ENCODE data around the gene INTS7. TPM values are rescaled to one million over a fixed set of nuclear protein-coding genes. Genes with fewer than 3 reads are reported as not detected.

INTS7 gene
- total RNA-seq, 1 experiment from 2014 or later: 21.7 TPM

DNA sequence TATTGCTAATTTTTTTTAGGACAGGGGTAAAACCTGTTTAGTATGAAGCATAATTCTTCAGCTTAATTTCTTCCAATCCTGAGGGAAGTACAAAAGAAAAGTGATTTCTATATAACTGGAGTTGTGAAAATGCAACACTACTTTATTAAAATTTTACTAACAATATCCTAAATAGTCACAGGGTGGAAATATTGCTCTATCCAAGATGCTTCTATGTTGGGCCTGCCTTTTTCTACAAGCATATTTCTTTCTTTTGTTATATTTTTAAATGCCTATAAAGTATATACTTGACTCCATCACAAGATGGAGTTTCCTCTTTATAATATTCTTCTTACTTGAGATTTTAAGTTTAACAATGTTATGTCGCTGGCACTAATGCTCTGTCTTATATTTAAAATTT is 38.1 kb upstream of the INTS7 start:
- no peaks in the 10 kb centered on the region; the same call in 1 of the 2 replicates for H4K20me1 ChIP-seq (ENCODE audit: insufficient read depth)
- no peak overlapping the region for H3K9ac ChIP-seq (ENCODE audit: low read length)
- ATAC-seq (no peak), DNase-seq (ENCODE audit: low read depth, low spot score) (no peak)
- no peak overlapping the region for H3K4me3 ChIP-seq (replicated peaks in 1 of 2; ENCODE audit: low read depth in 1 of 2, low read length in 2 of 2)
- ChIA-PET POLR2A (no interaction called here), CTCF (interaction anchor here (4.4 kb wide), 1 partner anchor 384 kb away, joined by 122 read pairs; no protein-coding TSS in a partner anchor), RAD21 (ENCODE audit: low non-redundant PET in 1 of 2, low total read pairs in 2 of 2, uncharacterized antibody in 2 of 2, unreplicated experiment in 2 of 2) (no interaction called here)
- no peaks in the 10 kb centered on the region for H3K9me2 ChIP-seq (ENCODE audit: insufficient read depth)
- no peak overlapping the region for H3K4me2 ChIP-seq (ENCODE audit: low read length)
- TF ChIP-seq TCF7L2 (IDR thresholded peaks at IDR 0.05; ENCODE audit: borderline replicate concordance, extremely low read depth, insufficient read depth, insufficient read length) (no peak), YY1 (IDR thresholded peaks at IDR 0.05; ENCODE audit: extremely low read depth, insufficient replicate concordance, low read depth, low read length) (no peak), JUND (IDR thresholded peaks at IDR 0.05) (no peak), RAD21 (IDR thresholded peaks at IDR 0.05; ENCODE audit: low read depth) (peak; percentile 17; the same call in 1 of the 2 replicates), FOSL1 (IDR thresholded peaks at IDR 0.05; ENCODE audit: low read depth) (no peak)
- TF ChIP-seq, protein P1, sequence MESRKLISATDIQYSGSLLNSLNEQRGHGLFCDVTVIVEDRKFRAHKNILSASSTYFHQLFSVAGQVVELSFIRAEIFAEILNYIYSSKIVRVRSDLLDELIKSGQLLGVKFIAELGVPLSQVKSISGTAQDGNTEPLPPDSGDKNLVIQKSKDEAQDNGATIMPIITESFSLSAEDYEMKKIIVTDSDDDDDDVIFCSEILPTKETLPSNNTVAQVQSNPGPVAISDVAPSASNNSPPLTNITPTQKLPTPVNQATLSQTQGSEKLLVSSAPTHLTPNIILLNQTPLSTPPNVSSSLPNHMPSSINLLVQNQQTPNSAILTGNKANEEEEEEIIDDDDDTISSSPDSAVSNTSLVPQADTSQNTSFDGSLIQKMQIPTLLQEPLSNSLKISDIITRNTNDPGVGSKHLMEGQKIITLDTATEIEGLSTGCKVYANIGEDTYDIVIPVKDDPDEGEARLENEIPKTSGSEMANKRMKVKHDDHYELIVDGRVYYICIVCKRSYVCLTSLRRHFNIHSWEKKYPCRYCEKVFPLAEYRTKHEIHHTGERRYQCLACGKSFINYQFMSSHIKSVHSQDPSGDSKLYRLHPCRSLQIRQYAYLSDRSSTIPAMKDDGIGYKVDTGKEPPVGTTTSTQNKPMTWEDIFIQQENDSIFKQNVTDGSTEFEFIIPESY (IDR thresholded peaks at IDR 0.05; ENCODE audit: extremely low read depth, insufficient replicate concordance, low read length): no peak
- TF ChIP-seq, protein P2, sequence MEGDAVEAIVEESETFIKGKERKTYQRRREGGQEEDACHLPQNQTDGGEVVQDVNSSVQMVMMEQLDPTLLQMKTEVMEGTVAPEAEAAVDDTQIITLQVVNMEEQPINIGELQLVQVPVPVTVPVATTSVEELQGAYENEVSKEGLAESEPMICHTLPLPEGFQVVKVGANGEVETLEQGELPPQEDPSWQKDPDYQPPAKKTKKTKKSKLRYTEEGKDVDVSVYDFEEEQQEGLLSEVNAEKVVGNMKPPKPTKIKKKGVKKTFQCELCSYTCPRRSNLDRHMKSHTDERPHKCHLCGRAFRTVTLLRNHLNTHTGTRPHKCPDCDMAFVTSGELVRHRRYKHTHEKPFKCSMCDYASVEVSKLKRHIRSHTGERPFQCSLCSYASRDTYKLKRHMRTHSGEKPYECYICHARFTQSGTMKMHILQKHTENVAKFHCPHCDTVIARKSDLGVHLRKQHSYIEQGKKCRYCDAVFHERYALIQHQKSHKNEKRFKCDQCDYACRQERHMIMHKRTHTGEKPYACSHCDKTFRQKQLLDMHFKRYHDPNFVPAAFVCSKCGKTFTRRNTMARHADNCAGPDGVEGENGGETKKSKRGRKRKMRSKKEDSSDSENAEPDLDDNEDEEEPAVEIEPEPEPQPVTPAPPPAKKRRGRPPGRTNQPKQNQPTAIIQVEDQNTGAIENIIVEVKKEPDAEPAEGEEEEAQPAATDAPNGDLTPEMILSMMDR (IDR thresholded peaks at IDR 0.05 in 2 of 3, conservative IDR thresholded peaks at IDR 0.05 in 1 of 3; ENCODE audit: borderline replicate concordance in 1 of 3, insufficient read depth in 1 of 3, low read depth in 2 of 3, low read length in 2 of 3): 0 out of 6 replicates have a peak, but pooled peaks of 1 of the 3 experiments have one; percentile 13
- H3K9me3 ChIP-seq (ENCODE audit: control insufficient read depth in 1 of 2, insufficient read depth in 1 of 2, low read depth in 1 of 2, low read length in 2 of 2): no peaks in the 10 kb centered on the region
- H3K4me1 ChIP-seq (ENCODE audit: control insufficient read depth in 1 of 2, insufficient read depth in 2 of 2, low read length in 2 of 2): no peaks in the 10 kb centered on the region
- peaks cover 7 to 45% of the 10 kb centered on the region in 2 experiments; a peak in 3 of 4 replicates for H3K36me3 ChIP-seq (ENCODE audit: control insufficient read depth in 1 of 2, insufficient read depth in 2 of 2, low read length in 2 of 2)
- intact Hi-C loops (cut with micrococcal nuclease): loop anchor here (5.0 to 10.0 kb wide), 3 partner anchors 61 to 921 kb away; no protein-coding TSS in a partner anchor
- no peaks in the 10 kb centered on the region for H3K27me3 ChIP-seq (ENCODE audit: insufficient read depth, low read length)
- 0 out of 2 replicates have a peak, but pooled peaks cover 3% of the 10 kb centered on the region for H3K79me2 ChIP-seq (ENCODE audit: insufficient read depth, low read length)
- BruUV-seq (replicated peaks): no TSS peak
- H2AFZ ChIP-seq (ENCODE audit: low read depth, low read length, poor library complexity, severe bottlenecking): no peak overlapping the region
- H3K27ac ChIP-seq (ENCODE audit: low read depth, low read length): no peak overlapping the region
